Hepatocyte (in vitro differentiated cells): ENCODE measurements around the gene JARID2. TPM values are rescaled to one million over a fixed set of nuclear protein-coding genes. Genes with fewer than 3 reads are reported as not detected.
A peak's percentile ranks its signal among the peaks of the same experiment; 100 is the strongest.

Experiments
- DNase-seq: peaks from one replicate; pipeline ENCODE4 v3.0.0-alpha.2; 2016; ENCODE audit warnings: low spot score
- H2AFZ ChIP-seq: fragments of 200-600 bp; sonication (generic); 2 replicates; pipeline ENCODE4 v1.6.0; 2016; ENCODE audit warnings: antibody characterized with exemption, mild to moderate bottlenecking
- H3K27ac ChIP-seq: fragments of 200-600 bp; sonication (generic); 2 replicates; pipeline ENCODE4 v1.5.1; 2016; ENCODE audit warnings: mild to moderate bottlenecking
- H3K27me3 ChIP-seq: fragments of 200-600 bp; sonication (generic); 2 replicates; pipeline ENCODE4 v1.6.1; 2016
- H3K36me3 ChIP-seq: fragments of 200-600 bp; sonication (generic); replicated peaks from 2 replicates; pipeline ENCODE4 v1.5.1; 2016; ENCODE audit warnings: low read depth; ENCODE audit not compliant: insufficient read depth
- H3K4me1 ChIP-seq: fragments of 200-600 bp; sonication (generic); 2 replicates; pipeline ENCODE4 v1.5.1; 2016; ENCODE audit warnings: mild to moderate bottlenecking, moderate library complexity; ENCODE audit not compliant: insufficient read depth
- H3K4me2 ChIP-seq: fragments of 200-600 bp; sonication (generic); 2 replicates; pipeline ENCODE4 v1.6.0; 2016
- H3K4me3 ChIP-seq: fragments of 200-600 bp; sonication (generic); 2 replicates; pipeline ENCODE4 v1.5.1; 2016; ENCODE audit warnings: mild to moderate bottlenecking
- H3K79me2 ChIP-seq: fragments of 200-600 bp; sonication (generic); 2 replicates; pipeline ENCODE4 v1.6.0; 2017; ENCODE audit warnings: mild to moderate bottlenecking
- H3K9me2 ChIP-seq: fragments of 200-600 bp; sonication (generic); replicated peaks from 2 replicates; pipeline ENCODE4 v1.6.0; 2017; ENCODE audit warnings: mild to moderate bottlenecking; ENCODE audit not compliant: insufficient read depth
- H3K9me3 ChIP-seq: fragments of 200-600 bp; sonication (generic); 2 replicates; pipeline ENCODE4 v1.5.1; 2016; ENCODE audit warnings: low read depth, mild to moderate bottlenecking
- H4K20me1 ChIP-seq: fragments of 200-600 bp; sonication (generic); 2 replicates; pipeline ENCODE4 v1.6.0; 2016; ENCODE audit warnings: mild to moderate bottlenecking; ENCODE audit not compliant: insufficient read depth, poor library complexity, severe bottlenecking
- EZH2 ChIP-seq: fragments of 200-600 bp; sonication (generic); IDR thresholded peaks from 2 replicates; pipeline ENCODE4 v1.6.1; 2016; ENCODE audit warnings: antibody characterized with exemption, mild to moderate bottlenecking, borderline replicate concordance
- EZH2phosphoT487 ChIP-seq: fragments of 200-600 bp; sonication (generic); IDR thresholded peaks from one replicate; pipeline ENCODE4 v1.6.1; 2018; ENCODE audit warnings: antibody characterized with exemption, mild to moderate bottlenecking, low read depth, moderate library complexity; ENCODE audit not compliant: unreplicated experiment, severe bottlenecking
- WGBS: methylation state at CpG from one replicate; pipeline ENCODE4 v1.1.6; 2016; ENCODE audit warnings: low lambda C conversion rate; ENCODE audit errors: missing lambda C conversion rate; 5-methylcytosine and 5-hydroxymethylcytosine counted together
- polyA plus RNA-seq: library from polyadenylated mRNA; unstranded; fragments of >200 nt; fragmentation: Nextera tagmentation; extraction: Ambion mirVana; gene quantifications from 2 replicates; pipeline ENCODE4 v1.2.1, GENCODE V29; 2016
- total RNA-seq: library from RNA; depleted of rRNA; stranded (reverse); fragments of >200 nt; gene quantifications from 2 replicates; pipeline ENCODE4 v1.2.3, GENCODE V29; 2014
- TF ChIP-seq, protein P1 (sequence below): fragments of 200-600 bp; sonication (generic); IDR thresholded peaks from 2 replicates; pipeline ENCODE4 v1.5.1; 2016; ENCODE audit warnings: antibody characterized with exemption, mild to moderate bottlenecking; ENCODE audit not compliant: poor library complexity

Gene JARID2
- total and polyA plus RNA-seq, 2 experiments from 2014 or later: 4.6 to 11.6 TPM

DNA sequence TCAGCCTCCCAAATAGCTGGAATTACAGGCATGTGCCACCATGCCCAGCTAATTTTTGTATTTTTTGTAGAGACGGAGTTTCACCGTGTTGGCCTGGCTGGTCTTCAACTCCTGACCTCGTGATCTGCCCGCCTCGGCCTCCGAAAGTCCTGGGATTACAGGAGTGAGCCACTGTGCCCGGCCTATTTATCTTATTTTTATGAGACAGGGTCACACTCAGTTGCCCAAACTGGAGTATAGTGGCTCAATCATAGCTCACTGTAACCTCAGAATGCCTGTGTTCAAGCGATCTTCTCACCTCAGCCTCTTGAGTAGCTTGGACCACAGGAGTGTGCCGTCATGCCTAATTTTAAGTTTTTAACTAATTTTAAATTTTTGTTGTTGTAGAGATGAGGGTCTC, 114.4 kb downstream of the JARID2 start:
- Histone ChIP-seq H3K9me2 (no peaks in the 10 kb centered on the region), H3K27ac (no peak overlapping the region), H3K79me2 (peaks cover 82% of the 10 kb centered on the region), H3K4me3 (no peak overlapping the region), H4K20me1 (peaks cover 18% of the 10 kb centered on the region), H3K27me3 (no peaks in the 10 kb centered on the region), H3K36me3 (no peaks in the 10 kb centered on the region), H2AFZ (no peak overlapping the region), H3K4me1 (peaks cover 40% of the 10 kb centered on the region), H3K9me3 (no peaks in the 10 kb centered on the region), H3K4me2 (no peak overlapping the region)
- TF ChIP-seq EZH2phosphoT487 (no peak), EZH2 (no peak)
- TF ChIP-seq, protein P1, sequence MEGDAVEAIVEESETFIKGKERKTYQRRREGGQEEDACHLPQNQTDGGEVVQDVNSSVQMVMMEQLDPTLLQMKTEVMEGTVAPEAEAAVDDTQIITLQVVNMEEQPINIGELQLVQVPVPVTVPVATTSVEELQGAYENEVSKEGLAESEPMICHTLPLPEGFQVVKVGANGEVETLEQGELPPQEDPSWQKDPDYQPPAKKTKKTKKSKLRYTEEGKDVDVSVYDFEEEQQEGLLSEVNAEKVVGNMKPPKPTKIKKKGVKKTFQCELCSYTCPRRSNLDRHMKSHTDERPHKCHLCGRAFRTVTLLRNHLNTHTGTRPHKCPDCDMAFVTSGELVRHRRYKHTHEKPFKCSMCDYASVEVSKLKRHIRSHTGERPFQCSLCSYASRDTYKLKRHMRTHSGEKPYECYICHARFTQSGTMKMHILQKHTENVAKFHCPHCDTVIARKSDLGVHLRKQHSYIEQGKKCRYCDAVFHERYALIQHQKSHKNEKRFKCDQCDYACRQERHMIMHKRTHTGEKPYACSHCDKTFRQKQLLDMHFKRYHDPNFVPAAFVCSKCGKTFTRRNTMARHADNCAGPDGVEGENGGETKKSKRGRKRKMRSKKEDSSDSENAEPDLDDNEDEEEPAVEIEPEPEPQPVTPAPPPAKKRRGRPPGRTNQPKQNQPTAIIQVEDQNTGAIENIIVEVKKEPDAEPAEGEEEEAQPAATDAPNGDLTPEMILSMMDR: no peak
- 97% methylated on average over 9 of the region's 9 CpGs for WGBS
- no peak for DNase-seq

GRCh38 chr6:15361197-15361596, 115.3 kb downstream of the JARID2 start:
- H4K20me1 ChIP-seq: peaks cover 18% of the 10 kb centered on the region
- WGBS: 94% methylated on average over 3 of the region's 3 CpGs
- no peaks in the 10 kb centered on the region for H3K27me3 ChIP-seq
- DNase-seq: no peak
- H3K4me3 ChIP-seq: no peak overlapping the region
- H2AFZ ChIP-seq: no peak overlapping the region
- TF ChIP-seq EZH2: no peak
- no peak for TF ChIP-seq EZH2phosphoT487
- no peaks in the 10 kb centered on the region for H3K36me3 ChIP-seq
- no peak overlapping the region for H3K27ac ChIP-seq
- H3K79me2 ChIP-seq: peaks cover 82% of the 10 kb centered on the region
- H3K4me2 ChIP-seq: no peak overlapping the region
- no peaks in the 10 kb centered on the region for H3K9me2 ChIP-seq
- peaks cover 47% of the 10 kb centered on the region for H3K4me1 ChIP-seq
- no peaks in the 10 kb centered on the region for H3K9me3 ChIP-seq

DNA sequence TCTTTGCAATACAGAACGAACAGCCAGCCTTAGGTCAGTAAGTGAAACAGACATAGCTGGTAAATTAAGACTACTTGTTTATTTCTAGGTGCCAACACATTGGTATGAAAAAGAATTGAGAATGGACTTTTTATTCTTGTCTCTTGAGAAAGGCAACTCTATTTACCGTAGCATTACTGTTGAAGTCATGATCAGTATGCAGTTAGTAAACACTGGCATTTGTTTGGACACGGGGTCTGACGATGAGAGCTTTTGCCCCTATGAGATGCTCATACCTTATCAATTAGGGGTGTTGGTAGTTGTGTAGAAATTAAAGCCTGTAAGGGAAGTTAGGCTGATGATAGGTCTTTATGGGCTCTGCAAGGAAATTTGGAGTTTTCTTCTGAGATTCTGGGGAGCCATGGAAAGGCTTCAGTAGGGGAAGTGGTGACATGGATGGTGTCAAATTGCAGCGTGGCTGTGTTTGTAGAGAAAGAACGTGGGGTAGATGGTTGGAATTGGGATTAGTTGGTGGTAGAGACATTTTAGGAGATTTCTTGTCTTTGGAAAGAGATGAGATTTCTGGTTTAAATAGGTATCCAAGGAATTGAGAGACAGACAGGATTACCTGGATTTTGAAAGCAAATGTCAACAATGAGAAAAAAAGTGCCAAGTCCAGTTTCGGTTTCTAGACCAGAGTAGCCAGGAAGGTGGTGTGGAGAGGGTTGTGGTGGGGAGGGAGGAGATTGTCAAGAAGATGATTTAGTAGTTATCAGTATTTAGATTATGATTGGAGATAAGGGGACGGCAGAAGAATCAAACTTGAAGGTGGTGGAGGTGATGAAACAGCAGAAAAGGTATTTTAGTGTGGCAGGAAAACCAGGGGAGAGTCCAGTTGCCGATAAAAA, 116.6 kb downstream of the JARID2 start:
- peaks cover 22% of the 10 kb centered on the region for H4K20me1 ChIP-seq
- no peak overlapping the region for H3K4me3 ChIP-seq
- peak overlapping the region; percentile 50 for H3K4me2 ChIP-seq
- no peak for DNase-seq
- 60% methylated on average over 9 of the region's 9 CpGs for WGBS
- TF ChIP-seq, protein P1: no peak
- TF ChIP-seq EZH2 (no peak), EZH2phosphoT487 (no peak)
- H3K27ac ChIP-seq: no peak overlapping the region
- H3K27me3 ChIP-seq: no peaks in the 10 kb centered on the region
- H3K79me2 ChIP-seq: peaks cover 86% of the 10 kb centered on the region
- no peaks in the 10 kb centered on the region for H3K9me3 ChIP-seq
- H3K4me1 ChIP-seq: peaks cover 47% of the 10 kb centered on the region
- H2AFZ ChIP-seq: no peak overlapping the region
- no peaks in the 10 kb centered on the region for H3K36me3 ChIP-seq
- H3K9me2 ChIP-seq: no peaks in the 10 kb centered on the region

DNA sequence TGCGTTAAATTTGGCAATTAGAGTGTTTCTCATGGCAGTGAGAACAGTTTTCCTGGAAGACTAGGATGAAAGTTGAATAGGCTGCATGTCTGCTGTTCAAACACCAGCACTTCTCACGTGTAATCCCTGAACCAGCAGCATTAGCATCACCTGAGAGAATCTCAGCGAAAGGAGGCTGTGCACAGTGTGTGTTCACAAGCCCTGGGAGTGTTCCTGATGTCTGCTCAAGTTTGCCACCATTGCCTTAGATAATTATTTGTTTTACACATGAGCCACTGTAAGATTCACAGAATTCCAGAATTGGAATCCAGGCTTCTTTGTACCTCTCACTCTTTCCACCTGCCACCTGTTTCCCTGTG, 117.3 kb downstream of the JARID2 start:
- H3K79me2 ChIP-seq: peaks cover 87% of the 10 kb centered on the region
- peaks cover 22% of the 10 kb centered on the region for H4K20me1 ChIP-seq
- peaks cover 46% of the 10 kb centered on the region for H3K4me1 ChIP-seq
- no peak for TF ChIP-seq EZH2
- TF ChIP-seq EZH2phosphoT487: no peak
- TF ChIP-seq, protein P1: no peak
- H3K4me2 ChIP-seq: peak overlapping the region; percentile 50
- no peaks in the 10 kb centered on the region for H3K9me3 ChIP-seq
- no peak overlapping the region for H3K4me3 ChIP-seq
- no peak overlapping the region for H3K27ac ChIP-seq
- no peaks in the 10 kb centered on the region for H3K36me3 ChIP-seq
- WGBS: 82% methylated on average over 3 of the region's 3 CpGs
- no peak overlapping the region for H2AFZ ChIP-seq
- DNase-seq: no peak
- H3K27me3 ChIP-seq: no peaks in the 10 kb centered on the region
- no peaks in the 10 kb centered on the region for H3K9me2 ChIP-seq
